Neuron (in vitro differentiated cells): ENCODE data around the gene ZNF445.

Experiments
- H2AFZ ChIP-seq: one replicate; pipeline ENCODE4 v1.6.1; 2013; ENCODE audit warnings: low read depth, mild to moderate bottlenecking, inconsistent platforms, low read length, moderate library complexity
- H3K27me3 ChIP-seq: one replicate; pipeline ENCODE4 v1.6.1; 2013; ENCODE audit warnings: low read length; ENCODE audit not compliant: insufficient read depth
- H3K36me3 ChIP-seq: one replicate; pipeline ENCODE4 v1.6.1; 2013; ENCODE audit warnings: low read length; ENCODE audit not compliant: insufficient read depth
- H3K4me1 ChIP-seq: one replicate; pipeline ENCODE4 v1.6.1; 2013; ENCODE audit warnings: low read length; ENCODE audit not compliant: insufficient read depth
- H3K4me3 ChIP-seq: 2 replicates; pipeline ENCODE4 v1.5.1; 2013; ENCODE audit warnings: mild to moderate bottlenecking, low read length, moderate library complexity
- H3K9me3 ChIP-seq: one replicate; pipeline ENCODE4 v1.6.1; 2013; ENCODE audit warnings: low read length

The ZNF445 gene

GRCh38 chr3:44442596-44443309 is 34.7 kb downstream of the ZNF445 start:
- Histone ChIP-seq H3K36me3 (peaks cover 61% of the 10 kb centered on the region), H3K27me3 (no peaks in the 10 kb centered on the region)

GRCh38 chr3:44439499-44440295 is 37.8 kb downstream of the ZNF445 start:
- no peak overlapping the region for H3K4me3 ChIP-seq
- no peak overlapping the region for H2AFZ ChIP-seq
- H3K27me3 ChIP-seq, result no peaks in the 10 kb centered on the region
- H3K4me1 ChIP-seq, result no peaks in the 10 kb centered on the region
- peaks cover 30% of the 10 kb centered on the region for H3K36me3 ChIP-seq
- H3K9me3 ChIP-seq, result no peaks in the 10 kb centered on the region

More at GRCh38 chr3:44442596-44443309, 34.7 kb downstream of the ZNF445 start:
- H3K4me3 ChIP-seq, result no peak overlapping the region
- no peaks in the 10 kb centered on the region for H3K4me1 ChIP-seq
- no peak overlapping the region for H2AFZ ChIP-seq
- peaks cover 11% of the 10 kb centered on the region for H3K9me3 ChIP-seq

- Histone ChIP-seq H3K4me3 (no peak overlapping the region), H3K9me3 (no peaks in the 10 kb centered on the region), H2AFZ (no peak overlapping the region), H3K36me3 (peaks cover 23% of the 10 kb centered on the region), H3K27me3 (no peaks in the 10 kb centered on the region), H3K4me1 (no peaks in the 10 kb centered on the region)
Observed at GRCh38 chr3:44437800-44438199, 39.7 kb downstream of the ZNF445 start.

- no peaks in the 10 kb centered on the region for H3K4me1 ChIP-seq
- H3K36me3 ChIP-seq, result peaks cover 7% of the 10 kb centered on the region
- H3K27me3 ChIP-seq, result no peaks in the 10 kb centered on the region
- H3K4me3 ChIP-seq, result no peak overlapping the region
- H2AFZ ChIP-seq, result no peak overlapping the region
- H3K9me3 ChIP-seq, result no peaks in the 10 kb centered on the region
Observed at GRCh38 chr3:44436181-44436580, 41.3 kb downstream of the ZNF445 start.

GRCh38 chr3:44434834-44435510 is 42.5 kb downstream of the ZNF445 start:
- Histone ChIP-seq H3K27me3 (no peaks in the 10 kb centered on the region), H3K36me3 (peaks cover 5% of the 10 kb centered on the region), H3K4me3 (no peak overlapping the region), H3K9me3 (no peaks in the 10 kb centered on the region), H3K4me1 (no peaks in the 10 kb centered on the region), H2AFZ (no peak overlapping the region)

GRCh38 chr3:44430466-44430865 is 47.0 kb downstream of the ZNF445 start:
- no peaks in the 10 kb centered on the region for H3K9me3 ChIP-seq
- H3K36me3 ChIP-seq, result no peaks in the 10 kb centered on the region
- no peak overlapping the region for H3K4me3 ChIP-seq
- H3K27me3 ChIP-seq, result no peaks in the 10 kb centered on the region
- no peak overlapping the region for H2AFZ ChIP-seq
- H3K4me1 ChIP-seq, result no peaks in the 10 kb centered on the region

- no peaks in the 10 kb centered on the region for H3K27me3 ChIP-seq
Observed at GRCh38 chr3:44429459-44429858, 48.0 kb downstream of the ZNF445 start.

GRCh38 chr3:44428910-44429309 is 48.6 kb downstream of the ZNF445 start:
- no peak overlapping the region for H3K4me3 ChIP-seq
- H3K36me3 ChIP-seq, result no peaks in the 10 kb centered on the region

More at GRCh38 chr3:44429459-44429858, 48.0 kb downstream of the ZNF445 start:
- H3K4me1 ChIP-seq, result no peaks in the 10 kb centered on the region
- no peaks in the 10 kb centered on the region for H3K36me3 ChIP-seq
- no peak overlapping the region for H2AFZ ChIP-seq
- H3K4me3 ChIP-seq, result no peak overlapping the region
- H3K9me3 ChIP-seq, result no peaks in the 10 kb centered on the region

GRCh38 chr3:44427683-44428082 is 49.8 kb downstream of the ZNF445 start:
- H3K27me3 ChIP-seq, result no peaks in the 10 kb centered on the region
- H3K9me3 ChIP-seq, result no peaks in the 10 kb centered on the region
- H3K36me3 ChIP-seq, result no peaks in the 10 kb centered on the region
- H2AFZ ChIP-seq, result no peak overlapping the region
- no peak overlapping the region for H3K4me3 ChIP-seq
- no peaks in the 10 kb centered on the region for H3K4me1 ChIP-seq

More at GRCh38 chr3:44428910-44429309, 48.6 kb downstream of the ZNF445 start:
- no peaks in the 10 kb centered on the region for H3K27me3 ChIP-seq
- H3K4me1 ChIP-seq, result no peaks in the 10 kb centered on the region
- no peak overlapping the region for H2AFZ ChIP-seq
- no peaks in the 10 kb centered on the region for H3K9me3 ChIP-seq

- Histone ChIP-seq H3K4me1 (no peaks in the 10 kb centered on the region), H3K4me3 (no peak overlapping the region), H2AFZ (no peak overlapping the region), H3K36me3 (no peaks in the 10 kb centered on the region), H3K27me3 (no peaks in the 10 kb centered on the region), H3K9me3 (no peaks in the 10 kb centered on the region)
Observed at GRCh38 chr3:44424758-44425157, 52.7 kb downstream of the ZNF445 start.

GRCh38 chr3:44421280-44421679 is 56.2 kb downstream of the ZNF445 start:
- Histone ChIP-seq H3K27me3 (no peaks in the 10 kb centered on the region), H3K36me3 (no peaks in the 10 kb centered on the region), H2AFZ (no peak overlapping the region), H3K4me1 (no peaks in the 10 kb centered on the region), H3K9me3 (peaks cover under 1% of the 10 kb centered on the region), H3K4me3 (no peak overlapping the region)

- Histone ChIP-seq H3K4me3 (no peak overlapping the region), H2AFZ (no peak overlapping the region), H3K9me3 (peaks cover 3% of the 10 kb centered on the region), H3K27me3 (no peaks in the 10 kb centered on the region), H3K36me3 (no peaks in the 10 kb centered on the region), H3K4me1 (no peaks in the 10 kb centered on the region)
Observed at GRCh38 chr3:44420676-44421075, 56.8 kb downstream of the ZNF445 start.
